GM21619 (cell line): ENCODE measurements around the gene DEFB115.
"Not testable (repeated sequence)": the region's sequence is repeated elsewhere in the genome, so short reads cannot be mapped to it uniquely, and the experiment has no call there.

Source experiments
- ATAC-seq: cut with Tn5 transposase; IDR thresholded peaks from one replicate; pipeline ENCODE4 v1.9.1; 2021; ENCODE audit not compliant: unreplicated experiment

DEFB115 gene, protein sequence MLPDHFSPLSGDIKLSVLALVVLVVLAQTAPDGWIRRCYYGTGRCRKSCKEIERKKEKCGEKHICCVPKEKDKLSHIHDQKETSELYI

DNA sequence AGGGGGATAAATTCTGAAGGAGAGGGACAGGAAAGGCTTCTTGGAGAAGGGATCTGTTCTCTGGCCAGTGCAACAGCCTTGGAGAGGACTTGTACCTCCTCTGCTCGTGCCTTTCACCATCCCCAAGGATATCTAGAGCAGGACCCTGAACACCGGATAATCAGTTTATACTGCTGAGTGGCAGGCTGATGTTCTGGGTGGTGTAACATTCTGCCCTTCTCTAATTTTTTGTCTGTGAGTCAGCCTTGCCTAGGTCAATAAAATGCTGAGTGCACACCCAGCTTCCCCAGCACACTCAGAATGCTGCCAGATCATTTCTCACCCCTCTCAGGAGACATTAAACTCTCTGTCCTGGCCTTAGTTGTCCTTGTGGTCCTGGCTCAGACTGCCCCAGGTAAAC lies at the start of gene DEFB115:
DEFB115 (plus strand) TSS at position 301 of the 400 bp plus-strand sequence; CDS start at position 301, 0 bp downstream.
- no peak for ATAC-seq

DNA sequence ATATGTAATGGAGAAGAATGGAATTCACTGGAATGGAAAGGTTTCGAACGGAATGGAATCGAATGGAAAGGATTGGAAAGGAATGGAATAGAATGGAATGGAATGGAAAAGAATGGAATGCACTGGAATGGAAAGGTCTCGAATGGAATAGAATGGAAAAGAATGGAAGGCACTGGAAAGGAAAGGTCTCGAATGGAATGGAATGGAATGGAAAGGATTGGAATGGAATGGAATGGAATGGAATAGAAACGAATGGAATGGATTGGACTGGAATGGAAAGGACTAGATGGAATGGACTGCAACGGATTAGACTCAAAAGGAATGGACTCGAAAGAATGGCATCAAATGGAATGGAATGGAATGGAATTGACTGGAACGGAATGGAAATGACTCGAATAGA lies 20.5 kb upstream of the DEFB115 start:
- ATAC-seq = no peak

DNA sequence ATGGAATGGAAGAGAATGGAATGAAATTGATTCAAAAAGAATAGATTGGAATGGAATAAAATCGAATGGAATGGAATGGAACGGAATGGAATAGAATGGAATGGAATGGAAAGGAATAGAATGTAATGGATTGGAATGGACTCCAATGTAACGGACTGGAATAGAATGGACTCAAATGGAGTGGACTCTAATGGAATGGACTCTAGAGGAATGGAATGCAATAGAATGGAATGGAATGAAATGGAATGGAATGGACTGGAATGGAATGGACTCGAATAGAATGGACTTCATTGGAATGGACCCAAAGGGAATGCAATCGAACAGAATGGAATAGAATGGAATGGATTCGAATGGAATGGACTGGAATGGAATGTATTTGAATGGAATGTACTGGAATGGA lies 19.7 kb upstream of the DEFB115 start:
- ATAC-seq = no peak

DNA sequence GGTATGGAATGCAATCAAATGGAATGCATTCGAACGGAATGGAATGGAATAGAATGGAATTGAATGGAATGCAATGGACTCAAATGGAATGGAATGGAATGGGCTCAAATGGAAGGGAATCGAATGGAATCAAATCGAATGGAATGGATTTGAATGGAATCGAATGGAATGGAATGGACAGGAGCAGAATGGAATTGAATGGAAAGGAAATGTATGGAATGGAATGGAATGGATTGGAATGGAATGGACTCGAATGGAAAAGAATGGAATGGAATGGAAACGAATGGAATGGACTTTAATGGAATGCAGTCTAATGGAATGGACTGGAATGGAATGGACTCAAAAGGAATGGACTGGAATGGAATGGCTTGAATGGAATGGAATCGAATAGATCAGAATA lies 18.3 kb upstream of the DEFB115 start:
- no peak for ATAC-seq

DNA sequence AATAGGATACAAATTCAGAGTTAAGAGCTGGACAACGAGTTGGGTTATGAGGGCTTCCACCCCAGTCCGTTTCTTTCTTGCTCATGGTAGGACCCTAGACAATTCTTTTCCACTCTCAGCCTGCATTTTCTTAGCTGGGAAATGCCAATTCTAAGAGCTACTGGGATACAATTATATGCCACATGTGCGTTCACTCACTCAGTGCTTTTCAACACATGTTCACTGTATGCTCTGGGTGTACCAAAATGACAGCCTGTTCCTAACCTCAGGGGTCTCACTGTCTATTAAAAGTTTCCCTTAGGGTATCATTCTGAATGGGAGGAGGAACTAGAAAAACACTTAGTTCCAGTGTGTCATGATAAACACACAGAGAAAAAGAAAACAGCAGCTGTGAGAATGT lies 505 bp upstream of the DEFB115 start:
- no peak for ATAC-seq

DNA sequence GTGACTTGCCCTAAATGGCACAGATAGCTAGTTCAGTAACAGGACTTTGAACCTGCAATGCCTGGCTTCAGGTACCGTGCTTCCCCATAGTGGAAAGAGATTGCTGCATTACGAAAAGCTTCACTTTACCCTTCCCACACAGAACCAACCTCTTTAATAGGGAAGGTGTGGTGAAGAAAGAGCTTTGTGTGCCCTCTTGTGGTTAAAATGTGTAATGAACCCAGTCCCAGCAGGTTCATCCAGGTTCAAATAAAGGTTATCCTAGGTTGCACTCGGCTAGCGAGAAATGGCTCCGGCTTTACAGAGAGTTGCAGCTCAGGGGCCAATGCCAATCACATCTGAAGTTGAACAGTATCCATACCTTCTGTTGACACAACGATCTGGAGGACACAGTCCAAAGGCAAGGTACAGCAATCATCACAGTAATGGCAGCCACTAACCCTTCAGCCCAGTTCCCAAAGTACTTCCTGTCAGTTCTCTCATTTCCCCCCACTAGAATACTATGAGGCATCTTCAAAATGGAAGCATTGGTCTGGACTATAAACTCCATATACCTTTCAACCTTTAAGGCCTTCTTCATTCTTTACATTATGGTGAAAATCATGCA lies 3.0 kb downstream of the DEFB115 start:
- no peak for ATAC-seq

DNA sequence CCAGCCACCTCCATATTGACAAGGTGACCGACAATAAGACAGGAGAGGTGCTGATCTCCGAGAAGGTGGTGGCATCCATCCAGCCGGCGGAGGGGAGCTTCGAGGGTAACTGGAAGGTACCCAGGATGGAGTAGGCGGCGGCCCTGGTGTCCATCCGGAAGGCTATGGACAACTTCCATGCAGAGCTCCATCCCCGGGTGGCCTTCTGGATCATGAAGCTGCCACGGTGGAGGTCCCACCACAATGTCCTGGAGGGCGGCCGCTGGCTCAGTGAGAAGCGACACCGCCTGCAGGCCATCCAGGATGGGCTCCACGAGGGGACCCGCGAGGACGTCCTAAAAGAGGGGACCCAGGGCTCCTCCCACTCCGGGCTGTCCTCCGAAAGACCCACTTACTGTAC lies 17.0 kb downstream of the DEFB115 start:
- ATAC-seq = no peak

DNA sequence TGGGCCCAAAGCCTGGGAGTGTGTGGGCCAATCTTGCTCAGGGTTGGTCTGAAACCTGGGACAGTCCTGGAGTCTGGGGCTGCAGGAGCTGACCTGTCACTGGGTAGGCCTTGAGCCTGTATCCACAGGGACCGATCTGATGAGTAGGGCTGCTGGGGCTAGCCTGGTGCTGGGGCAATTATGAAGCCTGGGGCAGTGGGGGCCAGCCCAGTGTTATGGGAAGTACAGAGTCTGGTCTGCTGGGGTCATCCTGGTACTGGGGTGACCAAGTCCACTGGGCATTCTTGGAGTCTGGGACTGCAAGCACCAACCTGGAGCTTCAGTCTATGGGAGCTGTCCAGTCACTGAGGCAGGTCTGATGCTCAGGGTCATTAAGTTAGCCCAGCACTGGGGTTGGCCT lies 20.7 kb downstream of the DEFB115 start:
- ATAC-seq = no peak

DNA sequence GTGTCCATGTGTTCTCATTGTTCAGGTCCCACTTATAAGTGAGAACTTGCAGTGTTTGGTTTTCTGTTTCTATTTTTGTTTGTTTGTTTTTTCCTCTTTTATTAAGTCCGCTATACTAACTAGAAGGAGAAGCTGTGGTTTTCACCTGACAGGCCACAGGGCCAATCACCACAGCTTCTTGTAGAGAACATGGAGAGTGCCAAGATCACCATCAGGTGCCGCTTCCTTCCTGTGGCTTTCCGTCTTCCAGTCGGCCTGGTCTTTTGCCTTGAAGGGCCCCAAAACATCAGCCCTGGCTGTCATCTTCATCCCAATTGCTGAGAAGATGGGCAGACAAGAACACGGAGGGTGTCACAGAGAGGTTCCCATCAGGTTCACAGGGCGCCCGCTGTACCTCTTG lies 27.5 kb downstream of the DEFB115 start:
- ATAC-seq = not testable (repeated sequence)

DNA sequence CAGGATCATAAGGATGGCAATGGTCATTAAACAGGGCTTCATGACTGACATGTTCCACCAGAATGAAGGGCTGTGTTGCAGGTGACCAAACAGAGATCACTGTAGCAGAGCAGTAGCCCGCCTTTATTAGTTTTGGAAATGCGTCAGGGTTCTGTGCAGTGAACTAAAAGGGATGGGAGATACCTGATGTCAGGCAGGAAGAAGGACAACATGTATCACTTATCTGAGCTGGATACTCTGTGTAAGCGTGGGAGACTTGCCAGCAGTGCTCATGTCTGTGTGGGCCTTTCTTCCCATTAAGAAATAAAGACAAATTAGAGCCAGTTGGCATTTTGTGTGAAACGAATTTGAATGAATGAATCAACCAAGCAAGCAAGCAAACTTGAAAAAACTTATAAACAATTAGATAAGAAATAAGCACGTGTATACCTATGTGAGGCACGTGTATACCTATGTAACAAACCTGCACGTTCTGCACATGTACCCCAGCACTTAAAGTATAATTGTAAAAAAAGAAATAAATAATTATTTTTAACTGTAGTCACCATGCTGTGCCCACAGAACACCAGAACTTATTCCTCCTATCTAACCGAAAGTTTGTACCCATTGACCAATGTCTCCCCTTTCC lies 51.2 kb downstream of the DEFB115 start, which contains the start of gene DEFB116:
DEFB116 (minus strand) TSS at position 51 of the 628 bp plus-strand sequence; CDS start at position 51, 0 bp downstream.
- no peak for ATAC-seq
